Urothelium cell line (cell line): ENCODE data around the gene RCOR2.

ENCODE experiments used
- DNase-seq: peaks from one replicate; pipeline ENCODE4 v3.0.0; 2011; ENCODE audit warnings: low spot score, mixed read lengths
- FAIRE-seq: peaks from 2 replicates; lab custom pipeline; 2011; peaks lifted over from hg19 to GRCh38; lab: Jason Lieb, UNC

Gene RCOR2

GRCh38 chr11:63929616-63930015 lies 12.7 kb upstream of the RCOR2 start:
- no peak for FAIRE-seq

GRCh38 chr11:63923319-63923718 lies 6.4 kb upstream of the RCOR2 start:
- DNase-seq: no peak
- FAIRE-seq: no peak

More at GRCh38 chr11:63929616-63930015, 12.7 kb upstream of the RCOR2 start:
- DNase-seq: no peak

GRCh38 chr11:63922673-63923192 lies 5.8 kb upstream of the RCOR2 start:
- no peak for DNase-seq
- FAIRE-seq: no peak

GRCh38 chr11:63920939-63921417 lies 4.0 kb upstream of the RCOR2 start:
- FAIRE-seq (no peak), DNase-seq (no peak)

- no peak for FAIRE-seq
Observed at GRCh38 chr11:63920126-63920938, 3.4 kb upstream of the RCOR2 start.

GRCh38 chr11:63919267-63920125 lies 2.5 kb upstream of the RCOR2 start:
- no peak for FAIRE-seq
- DNase-seq: no peak

More at GRCh38 chr11:63920126-63920938, 3.4 kb upstream of the RCOR2 start:
- DNase-seq: no peak

- FAIRE-seq (no peak), DNase-seq (no peak)
Observed at GRCh38 chr11:63918507-63919191, 1.7 kb upstream of the RCOR2 start.

GRCh38 chr11:63917692-63918506 lies 935 bp upstream of the RCOR2 start:
- DNase-seq (no peak), FAIRE-seq (no peak)

- FAIRE-seq (no peak), DNase-seq (peak; percentile 77)
Observed at GRCh38 chr11:63915961-63916836, 765 bp downstream of the RCOR2 start.

GRCh38 chr11:63914896-63915691 lies 1.9 kb downstream of the RCOR2 start:
- DNase-seq (no peak), FAIRE-seq (no peak)

GRCh38 chr11:63913866-63914830 lies 2.8 kb downstream of the RCOR2 start:
- FAIRE-seq (no peak), DNase-seq (no peak)

- DNase-seq (no peak), FAIRE-seq (no peak)
Observed at GRCh38 chr11:63912678-63913077, 4.3 kb downstream of the RCOR2 start.

- DNase-seq (no peak), FAIRE-seq (no peak)
Observed at GRCh38 chr11:63911876-63912275, 5.1 kb downstream of the RCOR2 start.

- FAIRE-seq (no peak), DNase-seq (no peak)
Observed at GRCh38 chr11:63911440-63911839, 5.5 kb downstream of the RCOR2 start.

- no peak for FAIRE-seq
- DNase-seq: no peak
Observed at GRCh38 chr11:63910675-63911074, 6.3 kb downstream of the RCOR2 start.

GRCh38 chr11:63909591-63910506 lies 7.1 kb downstream of the RCOR2 start:
- no peak for FAIRE-seq
- DNase-seq: no peak
